ENCODE results near the gene DPPA3. TPM values are rescaled to one million over a fixed set of nuclear protein-coding genes. Genes with fewer than 3 reads are reported as not detected.
"Not testable (repeated sequence)": the region's sequence is repeated elsewhere in the genome, so short reads cannot be mapped to it uniquely, and the experiment has no call there.

The DPPA3 gene
- not detected in 2 replicates for total RNA-seq

DNA sequence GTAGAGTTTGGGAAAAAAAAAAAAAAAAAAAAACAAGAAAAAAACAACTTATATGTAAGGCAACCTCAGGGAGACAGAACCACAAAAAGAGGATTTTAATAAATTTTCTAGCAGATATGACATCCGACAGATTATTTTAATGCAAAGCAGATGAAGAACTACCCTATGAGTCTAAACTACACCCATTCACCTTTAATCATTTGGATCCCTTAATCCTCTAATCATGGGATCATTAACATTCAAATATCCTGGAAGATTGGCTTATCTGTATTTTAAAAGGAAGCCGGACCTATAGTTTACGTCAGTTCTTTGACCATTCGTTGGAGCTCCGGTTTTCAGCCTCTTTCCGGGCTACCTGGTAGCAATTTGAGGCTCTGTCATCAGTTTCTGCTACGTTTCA lies at the start of gene DPPA3:
Gene DPPA3 (plus strand): TSS at position 301 of the 400 bp plus-strand sequence. CDS start 138 bp downstream, outside the sequence.
- TF ChIP-seq, protein P1, sequence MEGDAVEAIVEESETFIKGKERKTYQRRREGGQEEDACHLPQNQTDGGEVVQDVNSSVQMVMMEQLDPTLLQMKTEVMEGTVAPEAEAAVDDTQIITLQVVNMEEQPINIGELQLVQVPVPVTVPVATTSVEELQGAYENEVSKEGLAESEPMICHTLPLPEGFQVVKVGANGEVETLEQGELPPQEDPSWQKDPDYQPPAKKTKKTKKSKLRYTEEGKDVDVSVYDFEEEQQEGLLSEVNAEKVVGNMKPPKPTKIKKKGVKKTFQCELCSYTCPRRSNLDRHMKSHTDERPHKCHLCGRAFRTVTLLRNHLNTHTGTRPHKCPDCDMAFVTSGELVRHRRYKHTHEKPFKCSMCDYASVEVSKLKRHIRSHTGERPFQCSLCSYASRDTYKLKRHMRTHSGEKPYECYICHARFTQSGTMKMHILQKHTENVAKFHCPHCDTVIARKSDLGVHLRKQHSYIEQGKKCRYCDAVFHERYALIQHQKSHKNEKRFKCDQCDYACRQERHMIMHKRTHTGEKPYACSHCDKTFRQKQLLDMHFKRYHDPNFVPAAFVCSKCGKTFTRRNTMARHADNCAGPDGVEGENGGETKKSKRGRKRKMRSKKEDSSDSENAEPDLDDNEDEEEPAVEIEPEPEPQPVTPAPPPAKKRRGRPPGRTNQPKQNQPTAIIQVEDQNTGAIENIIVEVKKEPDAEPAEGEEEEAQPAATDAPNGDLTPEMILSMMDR (IDR thresholded peaks at IDR 0.05; ENCODE audit: insufficient read depth, low read length, severe bottlenecking) = no peak
- no peaks in the 10 kb centered on the region for H3K36me3 ChIP-seq (ENCODE audit: control insufficient read depth, insufficient read depth, low read length)
- DNase-seq (ENCODE audit: low read depth) (no peak), FAIRE-seq (no peak)
- H3K27me3 ChIP-seq (ENCODE audit: control insufficient read depth, insufficient read depth, low read length) = no peaks in the 10 kb centered on the region
- H3K4me3 ChIP-seq (ENCODE audit: low read depth, low read length) = no peak within 1 kb of the TSS

DNA sequence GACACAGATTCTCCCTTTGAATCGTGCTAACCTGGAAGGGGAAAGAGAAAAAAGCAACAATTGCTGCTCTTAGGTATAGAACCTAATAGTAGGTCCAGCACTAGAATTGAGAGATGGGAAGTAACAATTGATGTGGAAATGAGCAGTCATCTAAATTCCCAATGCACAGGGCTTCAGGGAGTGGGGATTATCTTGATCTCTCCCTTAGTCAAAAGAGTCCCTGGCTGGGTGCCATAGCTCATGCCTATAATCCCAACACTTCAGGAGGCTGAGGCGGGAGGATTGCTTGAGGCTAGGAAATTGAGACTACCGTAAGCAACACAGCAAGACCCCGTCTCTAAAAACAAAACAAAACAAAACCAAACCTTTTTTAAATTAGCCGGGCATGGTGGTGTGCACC lies 49.5 kb upstream of the DPPA3 start:
- Histone ChIP-seq H3K4me3 (ENCODE audit: low read depth, low read length) (no peak overlapping the region), H3K27me3 (ENCODE audit: control insufficient read depth, insufficient read depth, low read length) (no peaks in the 10 kb centered on the region), H3K36me3 (ENCODE audit: control insufficient read depth, insufficient read depth, low read length) (no peaks in the 10 kb centered on the region)
- no peak for DNase-seq (ENCODE audit: low read depth)
- TF ChIP-seq, protein P1 (IDR thresholded peaks at IDR 0.05; ENCODE audit: insufficient read depth, low read length, severe bottlenecking) = no peak
- no peak for FAIRE-seq

DNA sequence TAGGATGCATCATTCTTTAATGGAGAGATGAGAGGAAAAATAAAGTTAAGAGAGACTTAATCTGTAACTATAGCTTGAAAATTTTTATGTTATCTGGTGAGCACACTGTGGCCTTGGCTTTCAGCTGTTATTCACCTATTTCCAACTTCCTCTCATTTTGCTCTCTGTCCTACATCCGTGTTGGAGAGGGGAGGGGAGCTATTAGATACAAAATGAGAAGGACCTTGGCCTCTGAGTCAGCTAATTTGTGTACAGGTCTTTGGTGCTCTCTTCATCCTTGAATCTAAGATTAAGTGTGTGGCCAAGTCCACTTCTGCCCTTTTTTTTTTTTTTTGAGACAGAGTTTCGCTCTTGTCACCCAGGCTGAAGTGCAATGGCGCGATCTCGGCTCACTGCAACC lies 44.6 kb upstream of the DPPA3 start:
- TF ChIP-seq, protein P1 (IDR thresholded peaks at IDR 0.05; ENCODE audit: insufficient read depth, low read length, severe bottlenecking) = no peak
- no peaks in the 10 kb centered on the region for H3K27me3 ChIP-seq (ENCODE audit: control insufficient read depth, insufficient read depth, low read length)
- FAIRE-seq = no peak
- DNase-seq (ENCODE audit: low read depth) = no peak
- no peaks in the 10 kb centered on the region for H3K36me3 ChIP-seq (ENCODE audit: control insufficient read depth, insufficient read depth, low read length)
- no peak overlapping the region for H3K4me3 ChIP-seq (ENCODE audit: low read depth, low read length)

DNA sequence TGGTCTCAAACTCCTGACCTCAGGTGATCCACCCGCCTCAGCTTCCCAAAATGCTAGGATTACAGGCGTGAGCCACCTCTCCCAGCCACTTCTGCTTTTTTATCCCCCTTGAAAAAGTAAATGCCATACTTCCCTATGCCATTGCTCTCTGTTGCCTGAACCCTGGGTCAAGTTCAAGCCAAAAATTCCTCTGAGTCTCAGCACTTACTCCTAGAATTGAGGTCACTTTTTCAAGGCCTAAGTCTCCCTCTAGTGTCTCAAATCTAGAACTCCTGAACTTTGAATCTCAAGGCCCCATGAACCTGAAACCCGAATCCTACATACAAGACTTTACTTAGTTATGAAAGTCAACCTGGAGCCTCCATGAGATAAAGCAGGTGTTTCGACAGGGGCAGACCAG lies 44.1 kb upstream of the DPPA3 start:
- Histone ChIP-seq H3K4me3 (ENCODE audit: low read depth, low read length) (no peak overlapping the region), H3K27me3 (ENCODE audit: control insufficient read depth, insufficient read depth, low read length) (no peaks in the 10 kb centered on the region), H3K36me3 (ENCODE audit: control insufficient read depth, insufficient read depth, low read length) (no peaks in the 10 kb centered on the region)
- no peak for FAIRE-seq
- no peak for DNase-seq (ENCODE audit: low read depth)
- TF ChIP-seq, protein P1 (IDR thresholded peaks at IDR 0.05; ENCODE audit: insufficient read depth, low read length, severe bottlenecking) = no peak

DNA sequence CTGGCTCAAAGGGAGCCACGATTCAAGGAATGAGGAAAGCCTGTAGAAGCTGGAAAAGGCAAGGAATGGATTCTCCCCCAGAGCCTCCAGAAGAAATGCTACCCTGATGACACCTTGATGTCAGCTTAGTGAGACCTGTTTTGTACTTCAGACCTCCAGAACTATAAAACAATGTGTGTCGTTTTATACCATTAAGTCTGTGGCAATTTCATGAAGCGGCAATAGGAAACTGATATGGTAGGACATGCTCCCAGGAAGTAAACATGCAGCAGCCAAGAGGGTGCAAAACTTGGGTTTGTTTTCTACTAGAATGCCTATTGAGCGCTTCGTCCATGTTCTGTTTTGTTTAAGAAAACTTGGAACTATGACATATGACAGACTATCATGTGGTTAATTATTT lies 43.1 kb upstream of the DPPA3 start:
- Histone ChIP-seq H3K27me3 (ENCODE audit: control insufficient read depth, insufficient read depth, low read length) (no peaks in the 10 kb centered on the region), H3K36me3 (ENCODE audit: control insufficient read depth, insufficient read depth, low read length) (no peaks in the 10 kb centered on the region), H3K4me3 (ENCODE audit: low read depth, low read length) (no peak overlapping the region)
- FAIRE-seq (no peak), DNase-seq (ENCODE audit: low read depth) (no peak)
- TF ChIP-seq, protein P1 (IDR thresholded peaks at IDR 0.05; ENCODE audit: insufficient read depth, low read length, severe bottlenecking) = no peak

DNA sequence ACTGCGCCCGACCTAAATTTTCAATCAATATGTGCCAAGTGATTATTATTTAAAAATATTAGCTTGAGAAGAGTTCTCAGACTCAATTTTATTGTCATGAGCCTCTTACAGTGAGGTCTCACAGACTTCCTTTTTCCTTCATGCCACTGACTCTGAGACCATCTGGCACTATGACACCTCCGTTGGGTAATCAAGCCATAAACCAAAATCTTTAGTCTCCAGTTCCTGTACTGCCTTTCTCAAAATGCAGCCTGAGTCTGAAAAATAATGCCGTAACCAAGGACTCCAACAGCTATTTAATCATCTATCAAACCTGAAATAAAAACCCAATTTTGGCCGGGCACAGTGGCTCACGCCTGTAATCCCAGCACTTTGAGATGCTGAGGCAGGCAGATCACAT lies 35.8 kb upstream of the DPPA3 start:
- H3K4me3 ChIP-seq (ENCODE audit: low read depth, low read length); FAIRE-seq; DNase-seq (ENCODE audit: low read depth); H3K27me3 ChIP-seq (ENCODE audit: control insufficient read depth, insufficient read depth, low read length); H3K36me3 ChIP-seq (ENCODE audit: control insufficient read depth, insufficient read depth, low read length): not testable (repeated sequence)

DNA sequence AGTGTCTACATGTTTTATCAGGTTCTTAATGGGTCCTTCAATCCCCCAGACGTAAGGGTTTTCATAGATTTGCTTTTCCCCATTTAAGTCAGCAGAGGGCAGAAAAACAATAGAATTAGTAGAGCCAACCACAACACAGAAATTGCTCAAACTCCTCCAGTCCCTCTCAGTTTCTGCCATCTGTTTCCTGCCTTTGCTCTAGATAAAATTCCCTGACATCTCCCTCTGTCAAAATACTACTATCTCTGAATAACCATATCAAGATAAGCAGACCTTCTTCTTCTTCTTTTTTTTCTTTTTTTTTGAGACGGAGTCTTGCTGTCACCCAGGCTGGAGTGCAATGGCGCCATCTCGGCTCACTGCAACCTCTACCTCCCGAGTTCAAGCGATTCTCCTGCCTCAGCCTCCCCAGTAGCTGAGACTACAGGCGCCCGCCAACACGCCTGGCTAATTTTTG lies 33.8 kb upstream of the DPPA3 start:
- not testable (repeated sequence) for H3K4me3 ChIP-seq (ENCODE audit: low read depth, low read length); DNase-seq (ENCODE audit: low read depth); H3K36me3 ChIP-seq (ENCODE audit: control insufficient read depth, insufficient read depth, low read length); FAIRE-seq; H3K27me3 ChIP-seq (ENCODE audit: control insufficient read depth, insufficient read depth, low read length)
